Endothelial cell of umbilical vein (primary cell): ENCODE results near the gene LPP. TPM values are rescaled to one million over a fixed set of nuclear protein-coding genes. Genes with fewer than 3 reads are reported as not detected.

ENCODE experiments used
- BruUV-seq: library from RNA; stranded (reverse); fragments of 400-500 nt; replicated peaks from 2 replicates; lab custom pipeline; 2021; lab: Mats Ljungman, UMichigan
- CTCF ChIA-PET: fragments of 300-600, 350-600 bp; sonication (Branson Sonifier 250); formaldehyde crosslinking; loops from one replicate; lab custom pipeline; 2021; ENCODE audit warnings: antibody characterized with exemption, inconsistent platforms; lab: Charles Lee
- POLR2A ChIA-PET: fragments of 300-600, 350-600 bp; sonication (Branson Sonifier 250); formaldehyde crosslinking; loops from one replicate; lab custom pipeline; 2021; ENCODE audit warnings: antibody characterized with exemption, inconsistent platforms; lab: Charles Lee
- DNase-seq: peaks from one replicate; pipeline ENCODE4 v3.0.0-alpha.2; 2011; ENCODE audit warnings: low read depth, low spot score
- FAIRE-seq: peaks from 2 replicates; lab custom pipeline; 2011; peaks lifted over from hg19 to GRCh38; lab: Jason Lieb, UNC
- H2AFZ ChIP-seq: 2 replicates; pipeline ENCODE4 v1.6.0; 2012; ENCODE audit warnings: low read depth, low read length, control low read depth, inconsistent platforms
- H3K27ac ChIP-seq: 2 replicates; pipeline ENCODE4 v1.5.1; 2011; ENCODE audit warnings: low read depth, mild to moderate bottlenecking, control low read depth, low read length, moderate library complexity; ENCODE audit not compliant: insufficient read depth
- H3K27me3 ChIP-seq, 2 experiments: 2 replicates each; pipeline versions ENCODE4 v1.6.0 to v1.6.1; 2011; ENCODE audit warnings: low read length in 2 of 2, mixed read lengths in 1 of 2; ENCODE audit not compliant: control insufficient read depth in 2 of 2, insufficient read depth in 2 of 2
- H3K36me3 ChIP-seq, 2 experiments: 2 replicates in 1 of 2; 3 replicates in 1 of 2; pipeline ENCODE4 v1.5.1; 2011; ENCODE audit warnings: low read length in 2 of 2, mild to moderate bottlenecking in 1 of 2, moderate library complexity in 1 of 2; ENCODE audit not compliant: control insufficient read depth in 2 of 2, insufficient read depth in 2 of 2; ENCODE audit errors: extremely low read depth in 1 of 2
- H3K4me1 ChIP-seq: 3 replicates; pipeline ENCODE4 v1.5.1; 2011; ENCODE audit warnings: mild to moderate bottlenecking, low read length; ENCODE audit not compliant: control insufficient read depth, insufficient read depth; ENCODE audit errors: extremely low read depth
- H3K4me2 ChIP-seq: 2 replicates; pipeline ENCODE4 v1.6.1; 2011; ENCODE audit warnings: low read length, control low read depth, mixed read lengths; ENCODE audit not compliant: insufficient read depth
- H3K4me3 ChIP-seq, 3 experiments: fragments of 200-600 bp in 1 of 3; sonication (generic), shearing (Covaris generic) in 1 of 3; replicated peaks in 1 of 3; 2 replicates each; pipeline ENCODE4 v1.5.1; 2011 to 2016; ENCODE audit warnings: control low read depth in 3 of 3, low read length in 3 of 3, mild to moderate bottlenecking in 2 of 3, inconsistent platforms in 1 of 3, low read depth in 1 of 3, moderate library complexity in 1 of 3; ENCODE audit not compliant: insufficient read depth in 1 of 3
- H3K79me2 ChIP-seq: 2 replicates; pipeline ENCODE4 v1.6.0; 2012; ENCODE audit warnings: low read length, inconsistent platforms; ENCODE audit not compliant: control insufficient read depth, insufficient read depth
- H3K9ac ChIP-seq: replicated peaks from 2 replicates; pipeline ENCODE3; 2011; ENCODE audit warnings: low read length, control low read depth; ENCODE audit not compliant: insufficient read depth; ENCODE audit errors: extremely low read depth
- H3K9me1 ChIP-seq: replicated peaks from 3 replicates; pipeline ENCODE4 v1.6.0; 2011; ENCODE audit warnings: mild to moderate bottlenecking, low read length; ENCODE audit not compliant: control insufficient read depth, insufficient read depth; ENCODE audit errors: extremely low read depth
- H3K9me3 ChIP-seq: replicated peaks from 2 replicates; pipeline ENCODE4 v1.5.1; 2012; ENCODE audit warnings: low read length, inconsistent platforms; ENCODE audit not compliant: control insufficient read depth, insufficient read depth
- H4K20me1 ChIP-seq: replicated peaks from 2 replicates; pipeline ENCODE3; 2011; ENCODE audit warnings: mild to moderate bottlenecking, low read length; ENCODE audit not compliant: control insufficient read depth, insufficient read depth; ENCODE audit errors: extremely low read depth
- EZH2 ChIP-seq: IDR thresholded peaks from 2 replicates; pipeline ENCODE4 v1.6.1; 2012; ENCODE audit warnings: borderline replicate concordance, low read depth, mild to moderate bottlenecking, moderate library complexity, low read length, inconsistent platforms; ENCODE audit not compliant: severe bottlenecking
- FOS ChIP-seq: IDR thresholded peaks from 2 replicates; pipeline ENCODE4 v1.6.1; 2011; ENCODE audit warnings: mild to moderate bottlenecking, low read length, moderate library complexity, borderline replicate concordance; ENCODE audit not compliant: insufficient read depth
- GATA2 ChIP-seq: IDR thresholded peaks from 2 replicates; pipeline ENCODE4 v1.7.0; 2011; ENCODE audit warnings: low read depth, mild to moderate bottlenecking, moderate library complexity, mixed read lengths, low read length; ENCODE audit not compliant: insufficient read length, insufficient read depth
- JUN ChIP-seq: IDR thresholded peaks from 2 replicates; pipeline ENCODE4 v1.6.1; 2011; ENCODE audit warnings: borderline replicate concordance, low read depth; ENCODE audit not compliant: insufficient read length, insufficient read depth
- MAX ChIP-seq: IDR thresholded peaks from 2 replicates; pipeline ENCODE4 v1.6.1; 2011; ENCODE audit not compliant: insufficient read depth, insufficient read length
- MYC ChIP-seq: IDR thresholded peaks from one replicate; pipeline ENCODE4 v1.6.1; 2011; ENCODE audit warnings: mild to moderate bottlenecking, low read depth, low read length
- POLR2A ChIP-seq: IDR thresholded peaks from 2 replicates; pipeline ENCODE4 v1.6.1; 2012; ENCODE audit warnings: low read depth, mild to moderate bottlenecking, control low read depth, low read length
- POLR2AphosphoS5 ChIP-seq: IDR thresholded peaks from 2 replicates; pipeline ENCODE4 v1.6.1; 2012; ENCODE audit warnings: low read depth, mild to moderate bottlenecking, control low read depth, low read length, moderate library complexity; ENCODE audit not compliant: insufficient read depth
- dilution Hi-C: fragments of 300-500 bp; cut with MboI; formaldehyde crosslinking; loops from one replicate; pipeline ENCODE4 v1.15.0; 2019; ENCODE audit warnings: low sequenced_read_pairs; ENCODE audit not compliant: extremely low pct_ligation_motif_present
- intact Hi-C: fragments of 100-400 bp; cut with micrococcal nuclease; formaldehyde crosslinking; loops from one replicate; pipeline ENCODE4 v1.10.0; 2022
- polyA plus RNA-seq, 4 experiments: library from polyadenylated mRNA; depleted of rRNA in 3 of 4; stranded (reverse) in 3 of 4; unstranded in 1 of 4; fragments of >200 nt; gene quantifications; 2 replicates each; pipeline versions ENCODE4 v1.2.1 to v1.2.3, GENCODE V29; 2011 to 2012; ENCODE audit warnings: missing spikeins in 1 of 4
- total RNA-seq: library from RNA; stranded (reverse); gene quantifications from 2 replicates; pipeline ENCODE4 v1.2.3, GENCODE V29; 2021
- TF ChIP-seq, protein P1 (sequence below), 2 donors: IDR thresholded peaks; 1 replicate in 1 of 2; 2 replicates in 1 of 2; pipeline ENCODE4 v1.5.1; 2011; ENCODE audit warnings: low read length in 2 of 2, mild to moderate bottlenecking in 2 of 2, moderate library complexity in 2 of 2, control low read depth in 1 of 2, inconsistent platforms in 1 of 2, low read depth in 1 of 2; ENCODE audit not compliant: insufficient read depth in 1 of 2; ENCODE audit errors: extremely low read depth in 1 of 2

LPP gene
- total and polyA plus RNA-seq, 2 donors (not counting 3 experiments of a cell fraction or from before 2014, with no cell fraction given) = 16.9 to 153 TPM

- DNase-seq (no peak), FAIRE-seq (no peak)
- BruUV-seq = no TSS peak
- H3K9ac ChIP-seq = no peak overlapping the region
- H3K9me1 ChIP-seq = no peaks in the 10 kb centered on the region
- no peaks in the 10 kb centered on the region for H3K79me2 ChIP-seq
- intact Hi-C loops = no loop called here
- H3K4me3 ChIP-seq = no peak overlapping the region
- H3K36me3 ChIP-seq = no peaks in the 10 kb centered on the region
- dilution Hi-C loops = no loop called here
- H3K27me3 ChIP-seq = no peaks in the 10 kb centered on the region
- no peaks in the 10 kb centered on the region for H4K20me1 ChIP-seq
- CTCF ChIA-PET = no interaction called here
- no peak overlapping the region for H3K27ac ChIP-seq
- H3K4me1 ChIP-seq = no peaks in the 10 kb centered on the region
- H3K4me2 ChIP-seq = no peak overlapping the region
- H2AFZ ChIP-seq = no peak overlapping the region
- H3K9me3 ChIP-seq = no peaks in the 10 kb centered on the region
- TF ChIP-seq POLR2A = no peak
- no peak for TF ChIP-seq JUN
- no peak for TF ChIP-seq EZH2
- no peak for TF ChIP-seq POLR2AphosphoS5
- no peak for TF ChIP-seq MYC
- no peak for TF ChIP-seq MAX
- TF ChIP-seq, protein P1, sequence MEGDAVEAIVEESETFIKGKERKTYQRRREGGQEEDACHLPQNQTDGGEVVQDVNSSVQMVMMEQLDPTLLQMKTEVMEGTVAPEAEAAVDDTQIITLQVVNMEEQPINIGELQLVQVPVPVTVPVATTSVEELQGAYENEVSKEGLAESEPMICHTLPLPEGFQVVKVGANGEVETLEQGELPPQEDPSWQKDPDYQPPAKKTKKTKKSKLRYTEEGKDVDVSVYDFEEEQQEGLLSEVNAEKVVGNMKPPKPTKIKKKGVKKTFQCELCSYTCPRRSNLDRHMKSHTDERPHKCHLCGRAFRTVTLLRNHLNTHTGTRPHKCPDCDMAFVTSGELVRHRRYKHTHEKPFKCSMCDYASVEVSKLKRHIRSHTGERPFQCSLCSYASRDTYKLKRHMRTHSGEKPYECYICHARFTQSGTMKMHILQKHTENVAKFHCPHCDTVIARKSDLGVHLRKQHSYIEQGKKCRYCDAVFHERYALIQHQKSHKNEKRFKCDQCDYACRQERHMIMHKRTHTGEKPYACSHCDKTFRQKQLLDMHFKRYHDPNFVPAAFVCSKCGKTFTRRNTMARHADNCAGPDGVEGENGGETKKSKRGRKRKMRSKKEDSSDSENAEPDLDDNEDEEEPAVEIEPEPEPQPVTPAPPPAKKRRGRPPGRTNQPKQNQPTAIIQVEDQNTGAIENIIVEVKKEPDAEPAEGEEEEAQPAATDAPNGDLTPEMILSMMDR (IDR thresholded peaks at IDR 0.05; ENCODE audit: extremely low read depth in 1 of 2, insufficient read depth in 1 of 2, low read depth in 1 of 2, low read length in 2 of 2) = no peak
- TF ChIP-seq GATA2 = no peak
- TF ChIP-seq FOS = no peak
- POLR2A ChIA-PET = no interaction called here
Observed at GRCh38 chr3:188848947-188849346, 695.0 kb downstream of the LPP start.
